Immature natural killer cell (primary cell): ENCODE data around the gene PTPN3. TPM values are rescaled to one million over a fixed set of nuclear protein-coding genes. Genes with fewer than 3 reads are reported as not detected.

Experiments
- DNase-seq, 3 donors: peaks; one replicate each; pipeline ENCODE4 v3.0.0; 2022; ENCODE audit warnings: mixed read lengths in 1 of 3
- H3K27ac Mint-ChIP-seq, 6 donors: one replicate each; pipeline ENCODE4 v1.8.0; 2020; ENCODE audit warnings: mixed read lengths in 6 of 6, mild to moderate bottlenecking in 5 of 6, inconsistent platforms in 4 of 6, moderate library complexity in 3 of 6
- H3K27me3 Mint-ChIP-seq, 3 donors: one replicate each; pipeline ENCODE4 v1.8.0; 2020 to 2021; ENCODE audit warnings: low read depth in 3 of 3, mild to moderate bottlenecking in 3 of 3, mixed read lengths in 3 of 3, moderate library complexity in 3 of 3, inconsistent platforms in 1 of 3
- H3K36me3 Mint-ChIP-seq, 3 donors: one replicate each; pipeline ENCODE4 v1.8.0; 2020; ENCODE audit warnings: mixed read lengths in 3 of 3, inconsistent platforms in 2 of 3, mild to moderate bottlenecking in 2 of 3
- H3K4me1 Mint-ChIP-seq, 2 donors: one replicate each; pipeline ENCODE4 v1.8.0; 2020; ENCODE audit warnings: inconsistent platforms in 2 of 2, mild to moderate bottlenecking in 2 of 2, mixed read lengths in 2 of 2, moderate library complexity in 1 of 2
- H3K4me3 Mint-ChIP-seq, 5 donors: one replicate each; pipeline ENCODE4 v1.8.0; 2020; ENCODE audit warnings: mild to moderate bottlenecking in 5 of 5, mixed read lengths in 5 of 5, inconsistent platforms in 3 of 5, moderate library complexity in 3 of 5
- H3K9me3 Mint-ChIP-seq, 6 donors: one replicate each; pipeline ENCODE4 v1.8.0; 2020; ENCODE audit warnings: mild to moderate bottlenecking in 6 of 6, mixed read lengths in 6 of 6, inconsistent platforms in 4 of 6, moderate library complexity in 3 of 6
- polyA plus RNA-seq, 3 donors: library from polyadenylated mRNA; unstranded; fragments of 300-500 nt; fragmentation: Illumina TruSeq; gene quantifications; one replicate each; pipeline ENCODE4 v1.2.3, GENCODE V29; 2021

PTPN3 gene
- polyA plus RNA-seq, 3 donors from 2014 or later = not detected

DNA sequence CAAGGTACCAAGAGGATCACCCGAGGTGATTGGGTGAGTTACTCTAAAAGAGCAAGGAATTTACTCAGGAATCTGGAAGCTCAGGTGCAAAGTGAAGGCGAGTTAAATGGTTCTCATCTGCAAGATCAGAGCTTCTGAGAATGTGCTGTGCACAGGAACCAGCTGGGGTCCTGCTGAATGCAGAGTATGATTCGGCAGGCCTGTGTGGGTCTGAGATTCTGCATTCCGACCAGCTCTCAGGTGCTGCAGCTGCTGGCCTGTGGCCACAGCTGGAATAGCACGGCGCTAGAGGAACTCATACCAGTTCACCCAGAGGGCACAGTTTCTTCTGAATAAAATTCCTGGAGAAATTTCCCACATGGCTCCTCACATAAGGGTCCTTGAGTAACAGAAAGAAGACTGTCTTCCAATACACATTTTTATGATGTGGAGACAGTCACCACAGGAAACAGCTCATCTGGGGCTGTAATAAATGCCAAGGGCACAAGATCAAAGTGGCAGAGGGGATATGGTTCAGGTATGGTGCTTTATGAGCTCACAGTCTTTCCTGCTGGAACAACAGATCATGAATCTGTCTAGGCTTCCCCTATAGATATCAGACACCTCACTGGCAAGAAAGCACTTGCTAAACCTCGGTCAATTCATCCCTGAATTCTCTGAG, 83.9 kb downstream of the PTPN3 start:
- Mint-ChIP-seq H3K9me3 (peaks cover 0 to 2% (median 0%) of the 10 kb centered on the region in 6 donors), H3K4me3 (no peak overlapping the region), H3K36me3 (no peaks in the 10 kb centered on the region), H3K4me1 (no peaks in the 10 kb centered on the region), H3K27me3 (peaks cover 0 to 9% (median 1%) of the 10 kb centered on the region in 3 donors), H3K27ac (no peak overlapping the region)
- no peak for DNase-seq

DNA sequence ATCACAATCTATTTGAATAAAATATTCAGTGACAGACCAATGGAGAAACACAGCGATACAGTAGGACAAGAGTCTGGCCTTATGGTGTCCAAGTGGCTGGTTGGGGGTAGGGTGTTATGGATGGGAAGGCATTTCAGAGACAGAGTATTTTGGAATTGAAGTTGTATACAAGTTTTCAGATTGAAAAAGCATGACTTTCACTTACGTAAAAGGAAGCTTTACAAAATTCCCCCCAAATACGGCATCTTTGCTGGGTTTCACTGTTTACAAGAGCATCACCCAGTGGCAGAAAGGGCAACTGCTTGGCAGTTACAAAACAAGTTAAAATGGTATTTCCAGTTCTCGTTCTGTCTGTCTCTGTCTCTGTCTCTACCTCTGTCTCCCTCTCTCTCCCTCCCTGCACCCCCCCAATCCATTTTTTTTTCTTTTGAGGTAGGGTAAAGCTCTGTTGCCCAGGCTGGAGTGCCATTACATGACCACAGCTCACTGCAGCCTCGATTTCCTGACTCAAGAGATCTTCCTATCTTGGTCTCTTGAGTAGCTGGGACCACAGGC, 86.2 kb downstream of the PTPN3 start:
- no peak for DNase-seq
- Mint-ChIP-seq H3K27ac (no peak overlapping the region), H3K27me3 (peaks cover 0 to 9% (median 1%) of the 10 kb centered on the region in 3 donors), H3K4me1 (no peaks in the 10 kb centered on the region), H3K4me3 (no peak overlapping the region), H3K9me3 (peaks cover 0 to 2% (median 0%) of the 10 kb centered on the region in 6 donors), H3K36me3 (no peaks in the 10 kb centered on the region)

DNA sequence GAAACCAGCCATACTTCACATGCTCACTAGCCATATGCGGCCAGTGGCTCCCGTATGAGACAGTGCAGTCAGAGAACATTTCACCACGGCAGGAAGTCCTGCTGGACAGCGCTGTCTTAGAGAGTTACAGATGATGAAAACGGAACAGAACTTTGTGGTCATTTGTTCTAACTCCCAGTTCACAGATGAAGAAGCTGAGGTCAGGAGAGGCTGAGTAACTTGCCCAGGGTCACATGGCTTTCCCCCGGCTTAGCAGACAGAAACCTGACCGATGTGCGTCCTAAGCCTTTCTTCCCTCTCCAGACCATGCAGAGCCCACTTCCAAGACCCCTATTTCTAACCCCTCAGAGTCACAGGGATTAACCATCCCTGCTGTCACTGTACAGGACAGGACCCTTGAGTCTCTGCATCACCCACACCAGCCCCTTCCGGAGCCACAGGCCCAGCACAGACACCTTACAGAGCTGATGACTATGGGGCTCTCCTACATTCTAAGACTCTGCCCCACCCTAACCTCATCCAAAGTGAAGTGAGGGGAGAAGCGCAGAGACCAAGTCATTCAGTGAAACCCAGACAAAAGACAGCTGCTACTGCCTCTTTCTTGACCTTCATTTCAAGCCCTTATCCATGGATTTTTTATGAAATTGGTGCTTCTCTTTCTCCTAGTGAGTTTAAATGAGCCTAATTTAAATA, 86.9 kb downstream of the PTPN3 start:
- Mint-ChIP-seq H3K36me3 (no peaks in the 10 kb centered on the region), H3K4me3 (no peak overlapping the region), H3K4me1 (no peaks in the 10 kb centered on the region), H3K27ac (no peak overlapping the region), H3K9me3 (peaks cover 0 to 2% (median 0%) of the 10 kb centered on the region in 6 donors), H3K27me3 (peaks cover 0 to 9% (median 1%) of the 10 kb centered on the region in 3 donors)
- DNase-seq = no peak

DNA sequence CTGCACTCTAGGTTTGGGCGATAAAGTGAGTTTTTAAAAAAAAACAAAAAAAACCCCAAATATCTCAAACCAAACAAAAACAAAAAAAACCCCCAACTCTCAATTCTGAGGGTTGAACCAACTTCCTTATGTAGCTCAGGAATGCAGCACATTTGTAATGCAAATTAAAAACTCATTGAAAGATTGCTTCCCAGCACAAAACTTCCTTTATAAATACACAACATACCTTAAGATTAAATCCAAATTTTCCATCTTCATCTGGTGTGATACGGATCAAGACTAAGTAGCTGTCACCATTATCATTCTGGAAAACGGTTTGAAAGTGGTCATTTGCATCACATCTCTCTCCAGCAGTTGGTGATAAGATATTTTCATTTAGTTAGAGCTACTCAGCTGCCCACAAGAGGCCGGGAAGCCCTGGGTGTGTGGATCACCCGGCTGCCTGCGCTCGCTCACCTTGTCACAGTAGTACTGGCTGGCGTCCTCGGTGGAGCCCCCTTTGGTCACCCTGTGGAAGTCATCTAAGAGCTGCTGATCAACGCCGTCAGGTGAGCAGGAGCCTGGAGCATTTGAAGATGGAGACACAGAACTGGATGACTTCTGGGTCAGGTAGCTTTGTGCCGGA, 88.2 kb downstream of the PTPN3 start:
- Mint-ChIP-seq H3K27me3 (peaks cover 0 to 6% (median 1%) of the 10 kb centered on the region in 3 donors), H3K36me3 (no peaks in the 10 kb centered on the region), H3K4me3 (no peak overlapping the region), H3K9me3 (peaks cover 0 to 2% (median 0%) of the 10 kb centered on the region in 6 donors), H3K27ac (no peak overlapping the region), H3K4me1 (no peaks in the 10 kb centered on the region)
- no peak for DNase-seq

DNA sequence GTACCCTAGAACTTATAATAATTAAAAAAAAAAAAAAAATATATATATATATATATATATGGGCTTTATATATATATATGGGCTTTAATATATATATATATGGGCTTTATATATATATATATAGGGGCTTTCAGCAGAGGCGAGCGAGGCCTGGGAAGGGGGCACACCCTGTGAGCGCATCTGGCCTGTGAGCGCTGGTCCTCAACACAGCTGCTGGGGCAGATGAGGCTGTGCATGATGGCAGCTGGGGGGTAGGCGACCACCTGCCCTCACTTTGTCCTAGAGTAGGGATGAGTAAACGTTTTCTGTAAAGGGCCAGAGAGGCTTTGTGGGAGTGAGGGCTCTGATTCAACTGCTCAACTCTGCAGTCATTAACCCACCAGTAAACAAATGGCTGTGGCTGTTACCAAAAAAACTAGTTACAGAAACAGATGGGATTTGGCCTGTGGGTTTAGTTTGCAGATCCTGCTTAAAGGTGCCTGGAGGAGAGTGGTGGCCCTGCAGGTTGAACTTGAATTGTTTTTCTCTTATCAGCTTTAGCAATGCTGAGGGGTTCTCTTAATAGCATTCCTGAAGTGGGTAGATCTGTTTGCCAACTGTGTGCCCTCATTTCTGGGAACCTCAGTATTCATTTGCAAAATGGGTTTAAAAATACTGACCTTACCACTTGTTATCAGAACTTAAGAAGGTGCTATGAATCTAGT, 89.2 kb downstream of the PTPN3 start:
- Mint-ChIP-seq H3K9me3 (peaks cover 0 to 3% (median 0%) of the 10 kb centered on the region in 6 donors), H3K36me3 (no peaks in the 10 kb centered on the region), H3K27ac (no peak overlapping the region), H3K4me3 (no peak overlapping the region), H3K27me3 (peaks cover 0 to 7% (median 1%) of the 10 kb centered on the region in 3 donors), H3K4me1 (no peaks in the 10 kb centered on the region)
- DNase-seq = no peak

DNA sequence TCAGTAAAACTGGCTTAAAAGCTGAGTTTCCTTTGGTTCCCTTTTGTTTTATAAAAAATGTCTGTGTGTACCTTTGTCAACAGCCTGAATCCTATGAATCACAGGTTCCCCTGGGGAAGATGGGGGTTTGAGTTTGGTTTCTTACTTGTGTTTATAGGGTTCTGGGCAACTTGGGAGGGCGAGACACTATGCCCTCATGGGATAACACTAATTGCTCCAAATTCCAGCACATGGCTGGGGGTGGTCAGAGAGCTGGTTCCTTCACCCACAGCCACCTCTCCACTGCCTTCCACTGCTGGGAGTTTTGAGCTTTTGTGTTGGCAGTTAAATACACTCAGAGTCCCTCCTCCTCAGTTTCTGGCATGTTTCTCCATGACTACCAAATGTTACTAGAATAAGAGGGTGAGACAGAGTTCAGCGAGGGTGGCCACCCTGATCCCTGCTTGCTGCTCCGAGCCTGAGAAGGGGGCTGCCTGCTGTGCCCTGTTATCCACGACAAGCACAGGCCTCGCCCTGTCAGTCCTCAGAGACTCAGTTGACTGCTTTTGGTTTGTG, 94.3 kb downstream of the PTPN3 start:
- peaks cover 2 to 3% (median 3%) of the 10 kb centered on the region in 3 donors for H3K27me3 Mint-ChIP-seq
- no peak for DNase-seq
- H3K4me1 Mint-ChIP-seq = no peaks in the 10 kb centered on the region
- H3K27ac Mint-ChIP-seq = no peak overlapping the region
- H3K36me3 Mint-ChIP-seq = no peaks in the 10 kb centered on the region
- H3K4me3 Mint-ChIP-seq = no peak overlapping the region
- peaks cover 0 to 9% (median 0%) of the 10 kb centered on the region in 6 donors for H3K9me3 Mint-ChIP-seq

DNA sequence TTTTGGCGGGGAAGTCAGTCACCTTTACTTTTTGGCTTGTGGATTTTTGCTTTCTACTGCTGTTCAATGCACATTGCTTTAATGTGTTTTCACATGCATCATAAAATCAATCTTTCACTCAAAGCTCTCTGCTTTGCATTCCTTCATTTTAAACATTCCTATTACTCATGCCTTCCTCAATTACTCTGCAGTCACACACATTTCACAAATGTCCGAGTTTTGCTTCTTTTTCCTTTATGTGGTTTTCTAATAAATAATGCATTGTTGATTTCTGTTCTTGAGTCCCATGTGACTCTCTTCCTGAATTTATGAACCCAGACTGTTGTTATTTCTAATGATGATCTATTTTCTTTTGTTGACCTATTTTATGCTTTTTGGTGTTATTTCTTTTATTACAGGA, 95.0 kb downstream of the PTPN3 start:
- H3K4me3 Mint-ChIP-seq = no peak overlapping the region

DNA sequence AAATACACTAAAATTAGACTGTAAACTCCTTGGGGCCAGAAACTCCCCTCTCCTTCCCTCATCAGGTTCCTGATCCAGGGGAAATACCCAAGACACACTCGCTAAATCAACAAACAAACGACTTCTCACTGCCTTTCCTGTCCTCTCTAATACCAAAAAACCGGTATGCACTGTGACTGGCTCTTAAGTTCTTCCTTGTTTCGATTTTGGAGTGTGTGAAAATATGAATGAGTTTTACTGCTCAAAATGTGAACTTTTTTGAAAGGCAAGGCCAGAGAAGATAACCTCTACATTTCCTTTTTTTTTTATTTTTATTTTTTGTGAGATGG, 96.2 kb downstream of the PTPN3 start:
- Mint-ChIP-seq H3K27me3 (peaks cover 2 to 4% (median 3%) of the 10 kb centered on the region in 3 donors), H3K27ac (no peak overlapping the region), H3K36me3 (no peaks in the 10 kb centered on the region), H3K4me3 (no peak overlapping the region), H3K9me3 (peaks cover 0 to 10% (median 0%) of the 10 kb centered on the region in 6 donors), H3K4me1 (no peaks in the 10 kb centered on the region)
- DNase-seq = no peak

More for the DNA sequence above, 95.0 kb downstream of the PTPN3 start:
- H3K9me3 Mint-ChIP-seq = peaks cover 0 to 9% (median 0%) of the 10 kb centered on the region in 6 donors
- no peak for DNase-seq
- peaks cover 2 to 4% (median 3%) of the 10 kb centered on the region in 3 donors for H3K27me3 Mint-ChIP-seq
- no peak overlapping the region for H3K27ac Mint-ChIP-seq
- H3K4me1 Mint-ChIP-seq = no peaks in the 10 kb centered on the region
- H3K36me3 Mint-ChIP-seq = no peaks in the 10 kb centered on the region

DNA sequence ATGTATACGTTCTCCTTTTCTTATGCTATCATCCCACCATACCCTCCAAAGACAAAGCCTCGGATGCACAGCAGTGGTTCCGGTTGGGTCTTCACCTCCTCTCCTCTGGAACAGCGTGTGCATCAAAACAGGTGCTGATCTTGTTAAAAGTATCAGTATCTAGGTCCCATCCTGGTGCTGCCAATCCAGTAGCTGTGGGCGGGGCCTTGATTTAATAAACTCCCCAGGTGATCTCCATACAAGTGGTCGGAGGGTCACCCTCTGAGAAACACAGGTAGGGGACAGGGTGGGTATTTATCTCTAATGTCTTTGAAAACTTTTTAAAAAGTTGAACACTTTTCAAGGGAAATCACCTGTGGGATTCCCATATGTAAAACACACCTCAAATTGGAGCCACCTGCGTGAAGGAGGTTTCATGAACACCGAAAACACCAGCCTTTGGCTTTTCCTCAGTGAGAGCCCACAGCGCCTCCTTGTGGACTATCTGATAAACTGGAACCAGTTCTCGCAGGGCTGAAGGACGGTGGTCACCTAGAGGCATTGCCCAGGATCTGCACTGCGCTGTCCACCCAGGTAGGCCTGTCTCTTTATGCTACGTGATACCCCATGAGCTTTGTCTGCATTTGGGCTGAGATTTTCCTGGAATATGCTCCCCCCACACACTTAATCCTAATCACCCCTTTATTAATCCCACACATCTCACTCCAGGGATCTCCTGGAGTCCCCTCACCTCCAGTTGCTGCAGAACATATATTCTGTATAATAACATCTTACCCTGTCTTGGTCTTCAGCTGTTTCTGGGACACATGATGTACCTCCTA, 96.7 kb downstream of the PTPN3 start:
- H3K36me3 Mint-ChIP-seq = no peaks in the 10 kb centered on the region
- DNase-seq = no peak
- peaks cover 2 to 4% (median 3%) of the 10 kb centered on the region in 3 donors for H3K27me3 Mint-ChIP-seq
- H3K27ac Mint-ChIP-seq = no peak overlapping the region
- H3K9me3 Mint-ChIP-seq = peaks cover 0 to 13% (median 0%) of the 10 kb centered on the region in 6 donors
- H3K4me3 Mint-ChIP-seq = no peak overlapping the region
- H3K4me1 Mint-ChIP-seq = no peaks in the 10 kb centered on the region

DNA sequence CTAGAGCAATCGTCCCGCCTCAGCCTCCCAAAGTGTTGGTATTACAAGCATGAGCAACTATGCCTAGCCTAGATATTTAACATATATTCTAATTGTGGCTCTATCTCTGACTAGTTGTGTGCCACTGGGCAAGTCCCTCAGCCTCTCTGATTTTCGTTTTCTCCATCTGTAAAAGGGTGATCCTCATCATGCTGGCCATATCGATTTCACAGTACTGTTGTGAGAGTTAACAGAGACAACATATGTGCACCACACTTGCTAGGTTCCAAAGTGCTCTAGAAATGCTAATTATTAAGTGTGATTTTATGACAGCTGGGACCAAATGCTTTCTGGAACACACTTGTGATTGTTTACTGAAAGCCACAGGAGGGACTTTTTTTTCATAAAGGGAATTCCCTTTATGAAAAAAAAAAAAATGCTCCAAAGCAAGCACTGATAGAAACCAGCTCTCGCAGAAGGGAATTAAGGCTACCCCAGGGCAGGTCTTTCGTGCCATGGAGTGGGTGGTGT, 98.8 kb downstream of the PTPN3 start:
- H3K9me3 Mint-ChIP-seq = peaks cover 0 to 13% (median 0%) of the 10 kb centered on the region in 6 donors
- DNase-seq = no peak
- no peaks in the 10 kb centered on the region for H3K36me3 Mint-ChIP-seq
- H3K27ac Mint-ChIP-seq = no peak overlapping the region
- peaks cover 0 to 7% (median 4%) of the 10 kb centered on the region in 3 donors for H3K27me3 Mint-ChIP-seq
- H3K4me3 Mint-ChIP-seq = no peak overlapping the region
- no peaks in the 10 kb centered on the region for H3K4me1 Mint-ChIP-seq

DNA sequence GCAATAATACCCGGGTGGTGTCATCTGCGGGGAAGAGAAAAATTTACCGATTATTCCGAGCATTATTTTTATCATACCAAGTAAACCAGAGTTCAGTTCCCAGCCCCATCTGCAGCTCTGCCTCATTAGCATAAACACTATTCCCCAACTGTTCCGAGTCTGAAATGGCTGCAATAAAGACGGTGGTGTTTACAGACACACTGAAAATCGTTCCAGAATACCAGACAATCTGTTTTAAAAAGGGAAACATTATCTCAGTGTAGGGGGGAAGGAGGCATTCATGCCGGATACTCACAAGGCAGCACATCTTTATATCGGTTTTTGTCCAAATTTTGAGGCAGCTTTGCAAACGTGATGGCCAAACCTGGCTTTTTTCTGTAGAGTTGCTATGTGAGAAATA, 106.9 kb downstream of the PTPN3 start:
- DNase-seq = no peak
- peaks cover 4 to 13% (median 8%) of the 10 kb centered on the region in 3 donors for H3K27me3 Mint-ChIP-seq
- H3K27ac Mint-ChIP-seq = no peak overlapping the region
- H3K9me3 Mint-ChIP-seq = no peaks in the 10 kb centered on the region
- H3K36me3 Mint-ChIP-seq = no peaks in the 10 kb centered on the region
- H3K4me3 Mint-ChIP-seq = no peak overlapping the region
- H3K4me1 Mint-ChIP-seq = no peaks in the 10 kb centered on the region

DNA sequence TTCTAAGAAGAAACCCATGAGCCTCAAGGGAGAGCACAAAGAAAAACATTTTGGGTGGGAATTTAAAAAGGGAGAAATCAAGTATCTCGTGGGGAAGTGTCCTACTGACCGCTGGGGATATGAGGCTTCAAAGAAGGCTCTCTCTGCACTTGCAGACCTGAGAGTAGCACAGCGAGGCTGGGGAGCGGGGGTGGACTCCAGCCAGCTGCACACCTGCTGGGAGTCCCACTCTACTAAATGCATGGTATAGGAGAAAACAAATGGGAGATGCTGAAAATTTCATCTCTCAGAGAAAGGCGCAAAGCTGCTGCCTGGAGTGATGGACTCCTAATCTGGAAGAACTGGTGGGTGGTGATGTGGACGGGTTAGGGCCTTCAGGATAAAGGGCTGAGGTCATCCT, 110.3 kb downstream of the PTPN3 start:
- Mint-ChIP-seq H3K9me3 (no peaks in the 10 kb centered on the region), H3K36me3 (no peaks in the 10 kb centered on the region), H3K4me1 (no peaks in the 10 kb centered on the region), H3K4me3 (no peak overlapping the region), H3K27ac (no peak overlapping the region), H3K27me3 (peaks cover 0 to 13% (median 12%) of the 10 kb centered on the region in 3 donors)
- DNase-seq = no peak
